Naive thymus-derived CD4-positive, alpha-beta T cell (primary cell): ENCODE data around the gene RBPJ. TPM values are rescaled to one million over a fixed set of nuclear protein-coding genes. Genes with fewer than 3 reads are reported as not detected.
A peak's percentile ranks its signal among the peaks of the same experiment; 100 is the strongest.

Experiments used
- ATAC-seq: fragments of 150-1000 bp; cut with Tn5 transposase; 2 replicates; pipeline ENCODE4 v1.10.0; 2021; ENCODE audit warnings: mild to moderate bottlenecking, moderate library complexity
- CTCF ChIA-PET: fragments of 350-600 bp; sonication (Branson Sonifier 250); formaldehyde crosslinking; loops from one replicate; lab custom pipeline; 2021; ENCODE audit warnings: antibody characterized with exemption; lab: Charles Lee
- POLR2A ChIA-PET: fragments of 350-600 bp; sonication (Branson Sonifier 250); formaldehyde crosslinking; loops from one replicate; lab custom pipeline; 2021; ENCODE audit warnings: antibody characterized with exemption, inconsistent platforms; lab: Charles Lee
- DNase-seq, 9 donors: peaks; one replicate each; pipeline versions ENCODE4 v3.0.0 to v3.0.0-alpha.2; 2020 to 2022; ENCODE audit warnings: mixed read lengths in 1 of 9
- H3K27ac ChIP-seq: one replicate; pipeline ENCODE4 v1.7.0; 2013; ENCODE audit warnings: mild to moderate bottlenecking, low read depth, low read length, moderate library complexity
- H3K27me3 ChIP-seq, 2 donors: one replicate each; pipeline ENCODE4 v1.7.0; 2013; ENCODE audit warnings: low read length in 2 of 2, mild to moderate bottlenecking in 2 of 2, moderate library complexity in 2 of 2; ENCODE audit not compliant: control insufficient read depth in 2 of 2, insufficient read depth in 2 of 2
- H3K36me3 ChIP-seq, 3 experiments: 1 replicate in 2 of 3; 2 replicates in 1 of 3; pipeline ENCODE4 v1.7.0; 2013; ENCODE audit warnings: low read length in 3 of 3, mild to moderate bottlenecking in 3 of 3, moderate library complexity in 1 of 3; ENCODE audit not compliant: insufficient read depth in 3 of 3, control insufficient read depth in 2 of 3
- H3K4me1 ChIP-seq, 2 donors: one replicate each; pipeline ENCODE4 v1.7.0; 2013; ENCODE audit warnings: low read length in 2 of 2, mild to moderate bottlenecking in 2 of 2, moderate library complexity in 1 of 2; ENCODE audit not compliant: control insufficient read depth in 2 of 2, insufficient read depth in 2 of 2
- H3K4me3 ChIP-seq: 2 replicates; pipeline ENCODE4 v1.7.0; 2013; ENCODE audit warnings: mild to moderate bottlenecking, low read length
- H3K9me3 ChIP-seq, 3 experiments: 1 replicate in 2 of 3; 2 replicates in 1 of 3; pipeline ENCODE4 v1.7.0; 2013; ENCODE audit warnings: low read length in 3 of 3; ENCODE audit not compliant: control insufficient read depth in 2 of 3
- H3K27ac Mint-ChIP-seq, 9 donors: one replicate each; pipeline ENCODE4 v1.8.0; 2020 to 2022; ENCODE audit warnings: mixed read lengths in 9 of 9, mild to moderate bottlenecking in 8 of 9, moderate library complexity in 5 of 9, inconsistent platforms in 2 of 9
- H3K27me3 Mint-ChIP-seq, 5 donors: one replicate each; pipeline ENCODE4 v1.8.0; 2021 to 2022; ENCODE audit warnings: mixed read lengths in 5 of 5, mild to moderate bottlenecking in 1 of 5
- H3K36me3 Mint-ChIP-seq, 5 donors: one replicate each; pipeline ENCODE4 v1.8.0; 2020 to 2022; ENCODE audit warnings: mixed read lengths in 5 of 5, mild to moderate bottlenecking in 3 of 5, inconsistent platforms in 1 of 5
- H3K4me1 Mint-ChIP-seq, 7 donors: one replicate each; pipeline ENCODE4 v1.8.0; 2020 to 2022; ENCODE audit warnings: mixed read lengths in 7 of 7, mild to moderate bottlenecking in 3 of 7, inconsistent platforms in 1 of 7
- H3K4me3 Mint-ChIP-seq, 10 donors: one replicate each; pipeline ENCODE4 v1.8.0; 2020 to 2022; ENCODE audit warnings: mild to moderate bottlenecking in 10 of 10, mixed read lengths in 10 of 10, moderate library complexity in 6 of 10, inconsistent platforms in 2 of 10
- H3K9me3 Mint-ChIP-seq, 11 donors: one replicate each; pipeline ENCODE4 v1.8.0; 2020 to 2022; ENCODE audit warnings: mixed read lengths in 11 of 11, mild to moderate bottlenecking in 4 of 11, inconsistent platforms in 1 of 11, moderate library complexity in 1 of 11
- intact Hi-C, 2 donors: fragments of 100-400 bp; cut with micrococcal nuclease; formaldehyde crosslinking; loops; one replicate each; pipeline ENCODE4 v1.15.1; 2023
- polyA plus RNA-seq, 2 donors: library from polyadenylated mRNA; unstranded; fragments of 300-500 nt; fragmentation: Illumina TruSeq; gene quantifications; one replicate each; pipeline ENCODE4 v1.2.3, GENCODE V29; 2021
- total RNA-seq, 6 experiments: library from RNA in 5 of 6; stranded (reverse) in 5 of 6; gene quantifications; 1 replicate in 5 of 6; 2 replicates in 1 of 6; pipeline ENCODE4 v1.2.3 and lab custom pipeline; 2021 to 2026

Gene RBPJ
- total RNA-seq, result 100 to 1,000 TPM in 1 of 5 experiments, 10 to 100 TPM in 4; 48.1 to 144 (median 71.3) TPM
- polyA plus RNA-seq, result 10 to 100 TPM; 60.4 to 68.5 TPM
- 56.8 reads per million, percentile 74 among the genes with 10 or more reads in this experiment for total RNA-seq (lab: John Stamatoyannopoulos, UW)

- peak within 1 kb of the TSS; percentile 89 to 100 (median 98) for H3K4me3 Mint-ChIP-seq
- POLR2A ChIA-PET, result interaction anchor here (0.6 to 2.3 kb wide), 8 partner anchors 10 to 565 kb away, joined by 3 to 9 read pairs (median 6); partner anchors contain the start of genes STIM2 and TBC1D19
- intact Hi-C loops, result loop anchor here (1.0 to 2.0 kb wide), 5 partner anchors 264 to 1008 kb away; partner anchors contain the start of genes ANAPC4 (in 1 of the 2), TBC1D19 (in 1 of the 2) and ZCCHC4 (in 1 of the 2)
- DNase-seq (peak; percentile 75 to 86 (median 84)), ATAC-seq (peak; percentile 39)
- Histone ChIP-seq H3K4me3 (peak within 1 kb of the TSS; percentile 89), H3K27me3 (no peaks in the 10 kb centered on the region), H3K9me3 (no peaks in the 10 kb centered on the region), H3K4me1 (peaks cover 10 to 14% of the 10 kb centered on the region in 2 donors), H3K36me3 (peaks cover 0 to 6% (median 0%) of the 10 kb centered on the region in 3 experiments), H3K27ac (peak within 1 kb of the TSS; percentile 84)
- CTCF ChIA-PET, result interaction anchor here (0.6 to 0.7 kb wide), 2 partner anchors 238 to 252 kb away, joined by 3 read pairs; no protein-coding TSS in a partner anchor
- H3K27ac Mint-ChIP-seq, result peak within 1 kb of the TSS; percentile 92 to 100 (median 97)
- H3K4me1 Mint-ChIP-seq, result peaks cover 40 to 52% (median 45%) of the 10 kb centered on the region in 7 donors
- H3K9me3 Mint-ChIP-seq, result peaks cover 0 to 14% (median 4%) of the 10 kb centered on the region in 11 donors
- H3K36me3 Mint-ChIP-seq, result peaks cover 0 to 21% (median 0%) of the 10 kb centered on the region in 5 donors
- no peaks in the 10 kb centered on the region for H3K27me3 Mint-ChIP-seq
Measured at GRCh38 chr4:26320538-26321372, at the start of gene RBPJ. Gene RBPJ (plus strand): TSS chr4:26321014. CDS start chr4:26321029, 15 bp downstream.

DNA sequence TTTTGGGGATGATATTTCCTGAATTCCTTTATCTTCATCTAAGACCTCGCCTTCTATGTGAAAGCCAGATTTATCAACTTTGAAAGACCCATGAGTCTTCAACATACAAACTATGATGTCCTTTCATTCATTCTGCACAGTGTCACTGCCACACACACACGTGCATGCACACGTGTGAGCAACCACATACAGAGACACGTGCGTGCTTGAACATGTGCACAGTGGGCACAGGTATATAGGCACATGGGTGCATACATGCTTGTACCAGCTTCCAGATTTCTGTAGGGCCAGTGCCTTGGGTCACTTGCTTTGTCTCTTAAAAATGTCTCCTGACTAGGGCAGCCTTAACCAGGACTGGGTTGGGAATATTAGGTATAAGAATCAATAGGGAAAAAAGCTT, 49.1 kb upstream of the RBPJ start:
- Histone ChIP-seq H3K4me3 (no peak overlapping the region), H3K4me1 (no peaks in the 10 kb centered on the region), H3K27ac (no peak overlapping the region), H3K27me3 (no peaks in the 10 kb centered on the region), H3K36me3 (no peaks in the 10 kb centered on the region), H3K9me3 (no peaks in the 10 kb centered on the region)
- peaks cover 0 to 4% (median 0%) of the 10 kb centered on the region in 5 donors for H3K36me3 Mint-ChIP-seq
- ATAC-seq (no peak), DNase-seq (no peak)
- no peak overlapping the region for H3K4me3 Mint-ChIP-seq
- ChIA-PET CTCF (no interaction called here), POLR2A (no interaction called here)
- H3K27me3 Mint-ChIP-seq, result peaks cover 0 to 14% (median under 1%) of the 10 kb centered on the region in 5 donors
- peaks cover 0 to 41% (median 10%) of the 10 kb centered on the region in 7 donors for H3K4me1 Mint-ChIP-seq
- H3K9me3 Mint-ChIP-seq, result no peaks in the 10 kb centered on the region
- H3K27ac Mint-ChIP-seq, result no peak overlapping the region
- intact Hi-C loops, result no loop called here

GRCh38 chr4:26272654-26273615, 47.9 kb upstream of the RBPJ start:
- H3K27ac Mint-ChIP-seq, result peak overlapping the region in 1 of 9 donors; percentile 11
- Histone ChIP-seq H3K36me3 (no peaks in the 10 kb centered on the region), H3K27me3 (no peaks in the 10 kb centered on the region), H3K4me1 (no peaks in the 10 kb centered on the region), H3K4me3 (no peak overlapping the region), H3K9me3 (no peaks in the 10 kb centered on the region), H3K27ac (no peak overlapping the region)
- no peaks in the 10 kb centered on the region for H3K9me3 Mint-ChIP-seq
- no peak for DNase-seq
- peak overlapping the region in 1 of 10 donors; percentile 10 for H3K4me3 Mint-ChIP-seq
- POLR2A ChIA-PET, result interaction anchor here (0.6 kb wide), 1 partner anchor 89 kb away, joined by 3 read pairs; no protein-coding TSS in a partner anchor
- no peak for ATAC-seq
- CTCF ChIA-PET, result no interaction called here
- intact Hi-C loops, result no loop called here
- peaks cover 0 to 14% (median 2%) of the 10 kb centered on the region in 5 donors for H3K27me3 Mint-ChIP-seq
- H3K4me1 Mint-ChIP-seq, result peaks cover 0 to 36% (median 10%) of the 10 kb centered on the region in 7 donors
- H3K36me3 Mint-ChIP-seq, result peaks cover 0 to 4% (median 0%) of the 10 kb centered on the region in 5 donors

- H3K27ac Mint-ChIP-seq, result peak overlapping the region in 3 of 9 donors; percentile 1 to 78 (median 11)
- peaks cover 0 to 14% (median 3%) of the 10 kb centered on the region in 5 donors for H3K27me3 Mint-ChIP-seq
- DNase-seq, result no peak
- peak overlapping the region in 1 of 10 donors; percentile 3 for H3K4me3 Mint-ChIP-seq
- POLR2A ChIA-PET, result no interaction called here
- no peak overlapping the region for H3K4me3 ChIP-seq
- CTCF ChIA-PET, result no interaction called here
- peaks cover 0 to 4% (median 0%) of the 10 kb centered on the region in 5 donors for H3K36me3 Mint-ChIP-seq
- no peak for ATAC-seq
- no peaks in the 10 kb centered on the region for H3K36me3 ChIP-seq
- no peaks in the 10 kb centered on the region for H3K9me3 ChIP-seq
- H3K4me1 Mint-ChIP-seq, result peaks cover 0 to 30% (median 10%) of the 10 kb centered on the region in 7 donors
- H3K4me1 ChIP-seq, result no peaks in the 10 kb centered on the region
- H3K9me3 Mint-ChIP-seq, result no peaks in the 10 kb centered on the region
- no peaks in the 10 kb centered on the region for H3K27me3 ChIP-seq
- no peak overlapping the region for H3K27ac ChIP-seq
- intact Hi-C loops, result no loop called here
Measured at GRCh38 chr4:26273616-26273980, 47.2 kb upstream of the RBPJ start.

DNA sequence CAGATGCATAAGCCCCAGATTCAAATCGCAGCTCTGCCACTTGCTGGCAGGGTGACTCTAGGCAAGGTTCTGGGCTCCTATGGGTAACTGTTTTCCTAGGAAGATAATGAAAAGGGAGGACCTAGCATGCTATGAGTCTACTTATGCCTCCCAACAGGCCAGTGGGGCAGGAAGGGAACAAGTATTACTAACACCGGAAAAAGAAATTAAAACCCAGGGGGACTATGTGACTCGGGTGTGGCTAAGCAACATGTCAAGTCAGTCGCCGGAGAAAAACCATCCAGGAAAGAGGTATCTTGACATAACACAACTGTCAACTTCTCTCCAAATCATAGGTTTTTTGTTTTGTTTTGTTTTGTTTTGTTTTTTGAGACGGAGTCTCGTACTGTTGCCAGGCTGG, 45.5 kb upstream of the RBPJ start:
- H3K27ac ChIP-seq, result no peak overlapping the region
- Mint-ChIP-seq H3K4me3 (no peak overlapping the region), H3K27ac (no peak overlapping the region), H3K9me3 (no peaks in the 10 kb centered on the region), H3K27me3 (peaks cover 0 to 8% (median 3%) of the 10 kb centered on the region in 5 donors), H3K36me3 (peaks cover 0 to 4% (median 0%) of the 10 kb centered on the region in 5 donors), H3K4me1 (peaks cover 0 to 31% (median 10%) of the 10 kb centered on the region in 7 donors)
- H3K9me3 ChIP-seq, result no peaks in the 10 kb centered on the region
- no peaks in the 10 kb centered on the region for H3K27me3 ChIP-seq
- CTCF ChIA-PET, result interaction anchor here (0.7 kb wide), 1 partner anchor 136 kb away, joined by 3 read pairs; no protein-coding TSS in a partner anchor
- no peak overlapping the region for H3K4me3 ChIP-seq
- no peaks in the 10 kb centered on the region for H3K4me1 ChIP-seq
- DNase-seq (no peak), ATAC-seq (no peak)
- intact Hi-C loops, result no loop called here
- no peaks in the 10 kb centered on the region for H3K36me3 ChIP-seq
- POLR2A ChIA-PET, result no interaction called here

GRCh38 chr4:26279446-26279845, 41.4 kb upstream of the RBPJ start:
- ATAC-seq (no peak), DNase-seq (no peak)
- H3K4me1 Mint-ChIP-seq, result peaks cover 0 to 4% (median 0%) of the 10 kb centered on the region in 7 donors
- intact Hi-C loops, result no loop called here
- CTCF ChIA-PET, result no interaction called here
- H3K9me3 Mint-ChIP-seq, result no peaks in the 10 kb centered on the region
- Histone ChIP-seq H3K27ac (no peak overlapping the region), H3K4me1 (no peaks in the 10 kb centered on the region), H3K36me3 (no peaks in the 10 kb centered on the region), H3K4me3 (no peak overlapping the region), H3K27me3 (no peaks in the 10 kb centered on the region), H3K9me3 (no peaks in the 10 kb centered on the region)
- no peak overlapping the region for H3K27ac Mint-ChIP-seq
- H3K36me3 Mint-ChIP-seq, result no peaks in the 10 kb centered on the region
- peaks cover 0 to 4% (median 0%) of the 10 kb centered on the region in 5 donors for H3K27me3 Mint-ChIP-seq
- H3K4me3 Mint-ChIP-seq, result no peak overlapping the region
- POLR2A ChIA-PET, result no interaction called here
